ENCODE results near the gene MAB21L3.

MAB21L3 gene

GRCh38 chr1:116075990-116076389, 35.2 kb upstream of the MAB21L3 start:
- no peak for DNase-seq (ENCODE audit: low read depth)
- no peak for TF ChIP-seq CTCF (conservative IDR thresholded peaks at IDR 0.05; ENCODE audit: low read depth, low read length)
- H3K4me3 ChIP-seq (ENCODE audit: low read length), result no peak overlapping the region

GRCh38 chr1:116076831-116077230, 34.4 kb upstream of the MAB21L3 start:
- TF ChIP-seq CTCF (conservative IDR thresholded peaks at IDR 0.05; ENCODE audit: low read depth, low read length), result no peak
- no peak for DNase-seq (ENCODE audit: low read depth)
- no peak overlapping the region for H3K4me3 ChIP-seq (ENCODE audit: low read length)

DNA sequence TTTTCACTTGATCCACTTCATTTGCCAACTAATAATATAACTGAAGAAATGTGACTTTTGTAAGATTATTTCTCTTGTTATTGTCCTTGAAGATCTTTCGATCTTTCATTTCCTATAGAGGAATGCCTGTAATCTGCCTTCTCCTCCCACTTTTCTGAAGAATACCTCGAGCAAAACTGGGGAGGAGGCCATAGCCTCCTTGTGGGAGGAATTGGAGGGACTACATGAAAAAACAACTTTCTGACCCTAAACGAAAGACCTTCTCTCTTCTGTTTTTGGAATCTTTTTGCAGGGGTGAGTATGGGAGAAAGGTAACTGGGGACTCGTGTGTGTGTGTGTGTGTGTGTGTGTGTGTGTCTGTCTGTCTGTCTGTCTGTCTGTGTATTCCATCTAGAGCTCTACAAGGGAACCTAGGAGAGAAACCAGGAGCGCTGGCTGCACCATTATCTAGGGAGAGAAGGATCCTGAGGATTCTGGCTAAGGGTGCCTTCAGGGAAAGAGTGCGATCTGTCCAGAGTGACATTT, 32.4 kb upstream of the MAB21L3 start:
- no peak overlapping the region for H3K4me3 ChIP-seq (ENCODE audit: low read length)
- DNase-seq (ENCODE audit: low read depth), result no peak
- no peak for TF ChIP-seq CTCF (conservative IDR thresholded peaks at IDR 0.05; ENCODE audit: low read depth, low read length)

DNA sequence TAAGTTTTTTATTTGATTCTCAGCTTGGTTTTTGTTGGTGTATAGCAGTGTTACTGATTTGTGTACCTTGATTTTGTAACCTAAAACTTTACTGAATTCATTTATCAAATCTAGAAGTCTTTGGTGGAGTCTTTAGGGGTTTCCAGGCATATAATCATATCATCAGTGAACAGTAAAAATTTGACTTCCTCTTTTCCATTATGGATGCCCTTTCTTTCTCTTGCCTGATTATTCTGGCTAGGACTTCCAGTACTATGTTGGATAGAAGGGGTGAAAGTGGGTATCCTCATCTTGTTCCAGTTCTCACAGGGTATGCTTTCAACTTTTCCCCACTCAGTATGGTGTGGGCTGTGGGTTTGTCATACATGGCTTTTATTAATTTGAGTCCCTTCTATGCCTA, 23.6 kb upstream of the MAB21L3 start:
- TF ChIP-seq CTCF (conservative IDR thresholded peaks at IDR 0.05; ENCODE audit: low read depth, low read length), result no peak
- H3K4me3 ChIP-seq (ENCODE audit: low read length), result no peak overlapping the region
- DNase-seq (ENCODE audit: low read depth), result no peak

GRCh38 chr1:116089870-116090269, 21.3 kb upstream of the MAB21L3 start:
- H3K4me3 ChIP-seq (ENCODE audit: low read length), result no peak overlapping the region
- no peak for TF ChIP-seq CTCF (conservative IDR thresholded peaks at IDR 0.05; ENCODE audit: low read depth, low read length)
- DNase-seq (ENCODE audit: low read depth), result no peak

GRCh38 chr1:116091083-116091482, 20.1 kb upstream of the MAB21L3 start:
- H3K4me3 ChIP-seq (ENCODE audit: low read length), result no peak overlapping the region
- no peak for TF ChIP-seq CTCF (conservative IDR thresholded peaks at IDR 0.05; ENCODE audit: low read depth, low read length)
- no peak for DNase-seq (ENCODE audit: low read depth)

DNA sequence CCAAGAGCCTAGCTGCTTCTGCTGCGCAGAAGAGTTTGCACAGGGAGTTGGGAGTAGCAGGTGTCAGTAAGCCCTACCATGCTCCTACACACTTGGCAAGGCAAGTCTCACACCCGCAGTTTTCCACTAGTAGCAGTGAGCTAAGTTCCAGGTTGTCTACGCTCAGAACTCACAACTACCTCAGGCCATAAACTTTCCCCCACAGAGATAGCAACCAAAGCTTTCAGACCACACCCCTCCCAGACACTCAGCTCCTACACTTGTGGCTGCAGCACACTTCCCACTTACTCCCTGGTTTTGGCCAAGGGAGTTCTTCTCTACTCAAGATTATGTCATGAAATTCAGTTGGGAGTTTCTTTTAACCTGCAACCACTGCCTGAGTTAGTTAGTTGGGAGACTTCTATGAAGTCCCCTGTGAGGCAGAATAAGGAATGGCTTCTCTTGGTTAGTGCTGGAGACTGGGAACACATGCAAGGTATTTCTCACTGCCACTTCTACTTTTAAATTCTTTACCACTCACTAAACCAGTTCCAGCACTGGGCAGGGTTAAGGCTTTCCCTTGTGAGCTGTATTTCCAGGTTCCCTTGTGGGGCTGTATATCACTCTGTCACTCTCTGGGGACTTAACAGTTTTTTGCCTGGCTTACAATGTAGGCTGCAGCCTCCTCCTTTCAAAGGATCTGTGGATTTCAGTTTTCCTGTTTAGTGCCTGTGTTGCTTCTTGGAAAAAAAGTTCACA, 18.3 kb upstream of the MAB21L3 start:
- H3K4me3 ChIP-seq (ENCODE audit: low read length), result no peak overlapping the region
- no peak for TF ChIP-seq CTCF (conservative IDR thresholded peaks at IDR 0.05; ENCODE audit: low read depth, low read length)
- no peak for DNase-seq (ENCODE audit: low read depth)
